K562 (cell line): ENCODE results near the gene ABI2. TPM values are rescaled to one million over a fixed set of nuclear protein-coding genes. Genes with fewer than 3 reads are reported as not detected.

Experiments used
- ATAC-seq: fragments of 200-7000 bp; cut with Tn5 transposase; 3 replicates; pipeline ENCODE4 v1.9.1; 2020; ENCODE audit warnings: moderate library complexity
- BruUV-seq: library from RNA; stranded (reverse); fragments of 400-500 nt; replicated peaks from 2 replicates; lab custom pipeline; 2021; lab: Mats Ljungman, UMichigan
- CTCF ChIA-PET: fragments of 300-600 bp; formaldehyde crosslinking; extraction: SDS; loops from one replicate; lab custom pipeline; 2021; ENCODE audit warnings: low intra/inter-chr PET ratio; lab: Yijun Ruan, JAX
- POLR2A ChIA-PET: fragments of 300-600, 350-650 bp; sonication (Branson Sonifier 250); formaldehyde crosslinking; extraction: SDS; loops from one replicate; lab custom pipeline; 2021; ENCODE audit warnings: antibody characterized with exemption, inconsistent platforms; lab: Yijun Ruan, JAX
- DNase-seq, 4 experiments: peaks; one replicate each; pipeline versions ENCODE4 v3.0.0 to v3.0.0-alpha.2; 2011 to 2018; ENCODE audit warnings: low spot score in 3 of 4, mixed read lengths in 3 of 4; ENCODE audit errors: extremely low read depth in 1 of 4
- FAIRE-seq: peaks from 2 replicates; lab custom pipeline; 2011; peaks lifted over from hg19 to GRCh38; lab: Jason Lieb, UNC
- H2AFZ ChIP-seq: 2 replicates; pipeline ENCODE4 v1.6.0; 2011; ENCODE audit warnings: low read depth, low read length, control low read depth, inconsistent platforms
- H3K27ac ChIP-seq: fragments of 200-600 bp; 3 replicates; pipeline ENCODE4 v1.8.0; 2011; ENCODE audit warnings: low read depth, mild to moderate bottlenecking, control low read depth, inconsistent platforms, low read length, moderate library complexity, mixed read lengths; ENCODE audit errors: extremely low read depth
- H3K27me3 ChIP-seq, 2 experiments: fragments of 300-600 bp in 1 of 2; 2 replicates in 1 of 2; 3 replicates in 1 of 2; pipeline versions ENCODE4 v1.6.0 to v1.8.0; 2011; ENCODE audit warnings: inconsistent platforms in 2 of 2, low read length in 2 of 2, mild to moderate bottlenecking in 1 of 2, mixed read lengths in 1 of 2, moderate library complexity in 1 of 2; ENCODE audit not compliant: control insufficient read depth in 2 of 2, insufficient read depth in 2 of 2
- H3K36me3 ChIP-seq: fragments of 300-600 bp; 3 replicates; pipeline ENCODE4 v1.8.0; 2011; ENCODE audit warnings: mild to moderate bottlenecking, low read length, inconsistent platforms; ENCODE audit not compliant: control insufficient read depth, insufficient read depth
- H3K4me1 ChIP-seq, 2 experiments: fragments of 200-600 bp in 1 of 2; replicated peaks in 1 of 2; 2 replicates in 1 of 2; 3 replicates in 1 of 2; pipeline versions ENCODE4 v1.5.1 to v1.8.0; 2011; ENCODE audit warnings: inconsistent platforms in 2 of 2, low read length in 2 of 2, mild to moderate bottlenecking in 1 of 2, mixed read lengths in 1 of 2, moderate library complexity in 1 of 2; ENCODE audit not compliant: control insufficient read depth in 2 of 2, insufficient read depth in 2 of 2
- H3K4me2 ChIP-seq: 2 replicates; pipeline ENCODE4 v1.6.1; 2011; ENCODE audit warnings: low read length, control low read depth, inconsistent platforms, mixed read lengths; ENCODE audit not compliant: insufficient read depth
- H3K4me3 ChIP-seq: fragments of 200-600 bp; sonication (generic), shearing (Covaris generic); 2 replicates; pipeline ENCODE4 v1.5.1; 2016; ENCODE audit warnings: control low read depth, inconsistent platforms
- H3K79me2 ChIP-seq: fragments of 200-600 bp; 3 replicates; pipeline ENCODE4 v1.8.0; 2011; ENCODE audit warnings: low read length, inconsistent platforms; ENCODE audit not compliant: control insufficient read depth, insufficient read depth
- H3K9ac ChIP-seq, 2 experiments: 2 replicates each; pipeline versions ENCODE4 v1.6.0 to v1.6.1; 2011; ENCODE audit warnings: low read depth in 2 of 2, low read length in 2 of 2, control low read depth in 1 of 2, inconsistent platforms in 1 of 2, mild to moderate bottlenecking in 1 of 2, mixed read lengths in 1 of 2; ENCODE audit not compliant: insufficient read depth in 1 of 2
- H3K9me1 ChIP-seq: one replicate; pipeline ENCODE4 v1.6.0; 2011; ENCODE audit warnings: inconsistent platforms, mild to moderate bottlenecking, low read length, moderate library complexity; ENCODE audit not compliant: control insufficient read depth, insufficient read depth
- H3K9me3 ChIP-seq: replicated peaks from 2 replicates; pipeline ENCODE4 v1.5.1; 2011; ENCODE audit warnings: low read depth, low read length, inconsistent platforms; ENCODE audit not compliant: control insufficient read depth, insufficient read depth
- H4K20me1 ChIP-seq: replicated peaks from 2 replicates; pipeline ENCODE4 v1.6.1; 2011; ENCODE audit warnings: low read length, inconsistent platforms, mixed read lengths; ENCODE audit not compliant: control insufficient read depth, insufficient read depth
- ARID1B ChIP-seq: fragments of 450-650 bp; IDR thresholded peaks from 2 replicates; pipeline ENCODE4 v1.6.1; 2016; ENCODE audit warnings: antibody characterized with exemption, mild to moderate bottlenecking, inconsistent platforms
- C11orf30 ChIP-seq: fragments of 450-650 bp; IDR thresholded peaks from 2 replicates; pipeline ENCODE4 v1.6.1; 2016; ENCODE audit warnings: low read depth, mild to moderate bottlenecking
- CBFA2T2 ChIP-seq: fragments of 450-650 bp; conservative IDR thresholded peaks from 2 replicates; pipeline ENCODE4 v1.6.1; 2017; ENCODE audit warnings: mild to moderate bottlenecking
- CBFA2T3 ChIP-seq: fragments of 450-650 bp; IDR thresholded peaks from 2 replicates; pipeline ENCODE4 v1.6.1; 2017
- HEY1 ChIP-seq: fragments of 250-450 bp; sonication (Bioruptor Pico); IDR thresholded peaks from 2 replicates; pipeline ENCODE4 v1.5.0; 2020; ENCODE audit warnings: mild to moderate bottlenecking, moderate library complexity, borderline replicate concordance
- HOXB6 ChIP-seq: fragments of 250-450 bp; sonication (Bioruptor Pico); IDR thresholded peaks from 2 replicates; pipeline ENCODE4 v1.5.1; 2022; ENCODE audit warnings: mild to moderate bottlenecking, borderline replicate concordance
- JUN ChIP-seq, 2 experiments: sonication (generic) in 1 of 2; formaldehyde crosslinking in 1 of 2; IDR thresholded peaks; 2 replicates each; pipeline versions ENCODE4 v1.6.1 to v1.8.0; 2012 to 2022; ENCODE audit warnings: borderline replicate concordance in 2 of 2, mild to moderate bottlenecking in 2 of 2, improper control_type of control experiment in 1 of 2, low read depth in 1 of 2, low read length in 1 of 2, missing genetic modification reagents in 1 of 2
- KLF16 ChIP-seq: IDR thresholded peaks from 2 replicates; pipeline ENCODE4 v1.6.1; 2016; ENCODE audit warnings: antibody characterized with exemption
- MAFG ChIP-seq: fragments of 450-650 bp; conservative IDR thresholded peaks from 2 replicates; pipeline ENCODE4 v1.6.1; 2016; ENCODE audit warnings: missing genetic modification characterization, missing compliant biosample characterization
- MECOM ChIP-seq: fragments of 250-450 bp; sonication (Bioruptor Pico); IDR thresholded peaks from 2 replicates; pipeline ENCODE4 v1.8.0; 2022; ENCODE audit warnings: inconsistent platforms
- NCOR1 ChIP-seq: fragments of 450-650 bp; IDR thresholded peaks from 2 replicates; pipeline ENCODE4 v1.6.1; 2016; ENCODE audit warnings: mild to moderate bottlenecking, moderate library complexity
- PHF8 ChIP-seq: fragments of 200-600 bp; sonication (generic); IDR thresholded peaks from 2 replicates; pipeline ENCODE4 v1.6.1; 2012; ENCODE audit warnings: mixed run types, mild to moderate bottlenecking, inconsistent platforms, low read length, moderate library complexity, borderline replicate concordance
- RFX1 ChIP-seq: fragments of 450-650 bp; IDR thresholded peaks from 2 replicates; pipeline ENCODE4 v1.6.1; 2016; ENCODE audit warnings: mild to moderate bottlenecking, moderate library complexity
- STAT5A ChIP-seq: IDR thresholded peaks from 2 replicates; pipeline ENCODE4 v1.6.1; 2012; ENCODE audit warnings: low read length, inconsistent platforms, borderline replicate concordance
- TCF3 ChIP-seq: sonication (generic); formaldehyde crosslinking; IDR thresholded peaks from 2 replicates; pipeline ENCODE4 v1.4.0; 2020; ENCODE audit warnings: mild to moderate bottlenecking, missing genetic modification reagents
- TEAD4 ChIP-seq, 2 experiments: sonication (generic) in 1 of 2; formaldehyde crosslinking in 1 of 2; IDR thresholded peaks; 2 replicates each; pipeline versions ENCODE4 v1.6.1 to v1.8.0; 2012 to 2022; ENCODE audit warnings: borderline replicate concordance in 1 of 2, inconsistent platforms in 1 of 2, low read length in 1 of 2, mild to moderate bottlenecking in 1 of 2, missing genetic modification reagents in 1 of 2
- TFAM ChIP-seq: fragments of 250-450 bp; sonication (Bioruptor Pico); conservative IDR thresholded peaks from 2 replicates; pipeline ENCODE4 v1.5.0; 2021; ENCODE audit warnings: mild to moderate bottlenecking, moderate library complexity
- ZMIZ1 ChIP-seq, 2 experiments: fragments of 150-350 bp in 1 of 2; IDR thresholded peaks; 2 replicates each; pipeline ENCODE4 v1.6.1; 2012 to 2016; ENCODE audit warnings: low read depth in 2 of 2, low read length in 2 of 2, mild to moderate bottlenecking in 1 of 2, moderate library complexity in 1 of 2
- ZNF217 ChIP-seq: sonication (generic); formaldehyde crosslinking; IDR thresholded peaks from 2 replicates; pipeline ENCODE4 v1.8.0; 2022; ENCODE audit warnings: mild to moderate bottlenecking, missing genetic modification reagents
- ZNF316 ChIP-seq: fragments of 450-650 bp; IDR thresholded peaks from 2 replicates; pipeline ENCODE4 v1.6.1; 2016
- ZNF780A ChIP-seq: fragments of 250-450 bp; sonication (Bioruptor Pico); IDR thresholded peaks from 2 replicates; pipeline ENCODE4 v1.5.0; 2021; ENCODE audit warnings: mild to moderate bottlenecking
- WGBS: fragments of 100-300 bp; shearing (Covaris generic); methylation state at CpG from one replicate; pipeline ENCODE4 v1.1.6; 2016; ENCODE audit warnings: low coverage, mixed read lengths; ENCODE audit not compliant: insufficient coverage; ENCODE audit errors: missing lambda C conversion rate; 5-methylcytosine and 5-hydroxymethylcytosine counted together
- in situ Hi-C: fragments of 300-500 bp; cut with MboI; formaldehyde crosslinking; loops from 4 replicates; pipeline ENCODE4 v1.15.0; 2018; ENCODE audit warnings: inconsistent platforms, mixed read lengths
- intact Hi-C: fragments of 100-400 bp; cut with micrococcal nuclease; formaldehyde crosslinking; loops from 2 replicates; pipeline ENCODE4 v1.14.2; 2022
- polyA plus RNA-seq, 8 experiments: library from polyadenylated mRNA; depleted of rRNA in 4 of 8; stranded (reverse) in 5 of 8; unstranded in 3 of 8; fragments of >200 nt; fragmentation: Nextera tagmentation in 2 of 8; fragmentation: Illumina TruSeq in 1 of 8; extraction: Ambion mirVana in 2 of 8; extraction: Trizol in 1 of 8; gene quantifications; 2 replicates each; pipeline versions ENCODE4 v1.2.1 to v1.2.3, GENCODE V29; 2011 to 2014; ENCODE audit warnings: inconsistent platforms in 1 of 8, missing spikeins in 1 of 8
- total RNA-seq, 7 experiments: library from RNA; depleted of rRNA in 6 of 7; stranded (reverse); fragments of >200 nt in 6 of 7; fragmentation: Illumina TruSeq in 2 of 7; extraction: Trizol in 2 of 7; gene quantifications; 2 replicates each; pipeline versions ENCODE4 v1.2.1 to v1.2.3, GENCODE V29; 2011 to 2021; ENCODE audit warnings: low replicate concordance in 1 of 7

The ABI2 gene
- total and polyA plus RNA-seq, 9 of the 15 experiments (the other 6 are each of a cell fraction or from before 2014, with no cell fraction given), result 5.3 to 24.3 (median 12.2) TPM

GRCh38 chr2:203366639-203367466 is 38.7 kb downstream of the ABI2 start:
- in situ Hi-C loops, result no loop called here
- Histone ChIP-seq H3K4me2 (no peak overlapping the region), H3K4me1 (peaks cover 2% of the 10 kb centered on the region in 2 experiments; a peak in 2 of 5 replicates), H3K4me3 (no peak overlapping the region), H2AFZ (no peak overlapping the region), H3K79me2 (no peaks in the 10 kb centered on the region), H3K9me1 (no peaks in the 10 kb centered on the region), H3K36me3 (no peaks in the 10 kb centered on the region), H3K27ac (no peak overlapping the region), H3K9ac (no peak overlapping the region), H3K27me3 (no peaks in the 10 kb centered on the region), H3K9me3 (no peaks in the 10 kb centered on the region), H4K20me1 (no peaks in the 10 kb centered on the region)
- ATAC-seq (no peak), DNase-seq (peak in 3 of 4 experiments; percentile 9 to 28 (median 17)), FAIRE-seq (no peak)
- 40% methylated on average over 4 of the region's 5 CpGs for WGBS
- BruUV-seq, result no TSS peak
- intact Hi-C loops, result no loop called here
- ChIA-PET POLR2A (no interaction called here), CTCF (no interaction called here)
- TF ChIP-seq TFAM (no peak), C11orf30 (peak; percentile 60), NCOR1 (peak; percentile 22; the same call in 1 of the 2 replicates), ZMIZ1 (IDR thresholded peaks at IDR 0.05; ENCODE audit: low read depth in 2 of 2, low read length in 2 of 2) (no peak), ZNF316 (peak; percentile 88), JUN (IDR thresholded peaks at IDR 0.05; ENCODE audit: borderline replicate concordance, low read depth, low read length) (no peak), JUN (CRISPR knock-in tag; IDR thresholded peaks at IDR 0.05; ENCODE audit: borderline replicate concordance) (no peak), CBFA2T2 (peak; percentile 37), TEAD4 (IDR thresholded peaks at IDR 0.05; ENCODE audit: low read length) (peak; percentile 72), TEAD4 (CRISPR knock-in tag; IDR thresholded peaks at IDR 0.05; ENCODE audit: borderline replicate concordance) (no peak), HOXB6 (no peak), STAT5A (peak; percentile 22; the same call in 1 of the 2 replicates), KLF16 (peak; percentile 13; the same call in 1 of the 2 replicates), MECOM (CRISPR knock-in tag) (no peak), CBFA2T3 (peak; percentile 74), TCF3 (CRISPR knock-in tag) (peak; percentile 52), ARID1B (0 out of 2 replicates have a peak, but pooled peaks have one; percentile 28), PHF8 (no peak), MAFG (tag) (peak; percentile 54; the same call in 1 of the 2 replicates), ZNF780A (no peak), ZNF217 (CRISPR knock-in tag) (no peak), HEY1 (no peak), RFX1 (peak; percentile 72)
